DOHH2 (cell line): Measurements from ENCODE around the gene LRIG2.
"Not testable (repeated sequence)": the region's sequence is repeated elsewhere in the genome, so short reads cannot be mapped to it uniquely, and the experiment has no call there.

ENCODE experiments used
- H3F3A ChIP-seq: fragments of 200-600 bp; sonication (generic), shearing (Covaris generic); 2 replicates; pipeline ENCODE4 v1.6.0; 2016; ENCODE audit warnings: antibody characterized with exemption, mild to moderate bottlenecking; ENCODE audit not compliant: control insufficient read depth, insufficient read depth
- H3K27ac ChIP-seq: fragments of 200-600 bp; sonication (generic); 2 replicates; pipeline ENCODE4 v1.5.1; 2014; ENCODE audit warnings: low read depth, mild to moderate bottlenecking, low read length, moderate library complexity
- H3K27me3 ChIP-seq: fragments of 200-600 bp; sonication (generic); 2 replicates; pipeline ENCODE4 v1.6.1; 2014; ENCODE audit warnings: mild to moderate bottlenecking, low read length, mixed read lengths; ENCODE audit not compliant: control insufficient read depth
- H3K36me3 ChIP-seq: fragments of 200-600 bp; sonication (generic); 2 replicates; pipeline ENCODE4 v1.6.1; 2014; ENCODE audit warnings: mild to moderate bottlenecking, low read length, moderate library complexity, mixed read lengths; ENCODE audit not compliant: control insufficient read depth
- H3K4me1 ChIP-seq: fragments of 200-600 bp; sonication (generic); 2 replicates; pipeline ENCODE4 v1.6.1; 2014; ENCODE audit warnings: mild to moderate bottlenecking, low read length, mixed read lengths; ENCODE audit not compliant: control insufficient read depth
- H3K4me2 ChIP-seq: fragments of 200-600 bp; sonication (generic); 2 replicates; pipeline ENCODE4 v1.6.0; 2014; ENCODE audit warnings: mild to moderate bottlenecking, low read length, moderate library complexity
- H3K4me3 ChIP-seq: fragments of 200-600 bp; sonication (generic); 2 replicates; pipeline ENCODE4 v1.5.1; 2014; ENCODE audit warnings: mild to moderate bottlenecking, low read length, mixed read lengths
- H3K79me2 ChIP-seq: fragments of 200-600 bp; sonication (generic); 2 replicates; pipeline ENCODE4 v1.6.1; 2014; ENCODE audit warnings: mild to moderate bottlenecking, low read length, mixed read lengths; ENCODE audit not compliant: control insufficient read depth
- H3K9me2 ChIP-seq: fragments of 200-600 bp; sonication (generic); replicated peaks from 2 replicates; pipeline ENCODE4 v1.6.1; 2014; ENCODE audit warnings: mild to moderate bottlenecking, low read length, mixed read lengths; ENCODE audit not compliant: control insufficient read depth
- H3K9me3 ChIP-seq: fragments of 200-600 bp; sonication (generic); 2 replicates; pipeline ENCODE4 v1.6.1; 2014; ENCODE audit warnings: antibody characterized with exemption, low read length, mixed read lengths; ENCODE audit not compliant: control insufficient read depth, insufficient read depth
- H4K20me1 ChIP-seq: fragments of 200-600 bp; sonication (generic); 2 replicates; pipeline ENCODE4 v1.6.0; 2014; ENCODE audit warnings: low read depth, mild to moderate bottlenecking, antibody characterized with exemption, low read length, moderate library complexity; ENCODE audit not compliant: control insufficient read depth, insufficient read depth
- CTCF ChIP-seq: fragments of 200-600 bp; sonication (generic); IDR thresholded peaks from one replicate; pipeline ENCODE4 v1.5.1; 2014; ENCODE audit warnings: antibody characterized with exemption, mild to moderate bottlenecking, low read depth, low read length; ENCODE audit not compliant: poor library complexity, severe bottlenecking
- EZH2phosphoT487 ChIP-seq: fragments of 200-600 bp; sonication (generic); IDR thresholded peaks from 2 replicates; pipeline ENCODE4 v1.6.1; 2017; ENCODE audit warnings: borderline replicate concordance, mild to moderate bottlenecking, antibody characterized with exemption, low read length, moderate library complexity, mixed read lengths

Gene LRIG2

GRCh38 chr1:113073479-113073950 is 517 bp downstream of the LRIG2 start:
- Histone ChIP-seq H4K20me1 (no peaks in the 10 kb centered on the region), H3K36me3 (peaks cover 20% of the 10 kb centered on the region), H3F3A (0 out of 2 replicates have a peak, but pooled peaks cover 3% of the 10 kb centered on the region), H3K9me2 (no peaks in the 10 kb centered on the region), H3K4me1 (peaks cover 14% of the 10 kb centered on the region), H3K27me3 (no peaks in the 10 kb centered on the region), H3K4me2 (peak overlapping the region; percentile 71), H3K27ac (peak overlapping the region; percentile 73), H3K9me3 (no peaks in the 10 kb centered on the region), H3K4me3 (peak overlapping the region; percentile 96), H3K79me2 (peaks cover 48% of the 10 kb centered on the region)
- TF ChIP-seq EZH2phosphoT487 (no peak), CTCF (peak; percentile 38)

GRCh38 chr1:113074237-113074636 is 1.2 kb downstream of the LRIG2 start:
- 0 out of 2 replicates have a peak, but pooled peaks cover 3% of the 10 kb centered on the region for H3F3A ChIP-seq
- H3K4me3 ChIP-seq, result peak overlapping the region; percentile 96
- H3K4me1 ChIP-seq, result peaks cover 14% of the 10 kb centered on the region
- H3K36me3 ChIP-seq, result peaks cover 21% of the 10 kb centered on the region
- H3K27me3 ChIP-seq, result no peaks in the 10 kb centered on the region
- H3K79me2 ChIP-seq, result peaks cover 54% of the 10 kb centered on the region
- no peaks in the 10 kb centered on the region for H3K9me2 ChIP-seq
- H3K9me3 ChIP-seq, result no peaks in the 10 kb centered on the region
- no peaks in the 10 kb centered on the region for H4K20me1 ChIP-seq
- H3K4me2 ChIP-seq, result peak overlapping the region; percentile 71
- TF ChIP-seq CTCF (no peak), EZH2phosphoT487 (no peak)
- H3K27ac ChIP-seq, result no peak overlapping the region

GRCh38 chr1:113077978-113078377 is 5.0 kb downstream of the LRIG2 start:
- not testable (repeated sequence) for H3K9me3 ChIP-seq, H3K27ac ChIP-seq, H3K27me3 ChIP-seq, H3K4me2 ChIP-seq, H3K4me1 ChIP-seq, H3K9me2 ChIP-seq, H3F3A ChIP-seq, H4K20me1 ChIP-seq, H3K4me3 ChIP-seq
- Histone ChIP-seq H3K36me3 (peaks cover 24% of the 10 kb centered on the region), H3K79me2 (peaks cover 79% of the 10 kb centered on the region)

- H3K27ac ChIP-seq, result no peak overlapping the region
- peaks cover 8% of the 10 kb centered on the region; the same call in 1 of the 2 replicates for H3K36me3 ChIP-seq
- H3K9me2 ChIP-seq, result no peaks in the 10 kb centered on the region
- H3K4me2 ChIP-seq, result no peak overlapping the region
- no peak overlapping the region for H3K4me3 ChIP-seq
- no peak for TF ChIP-seq CTCF
- TF ChIP-seq EZH2phosphoT487, result no peak
- no peaks in the 10 kb centered on the region for H3K9me3 ChIP-seq
- H3K4me1 ChIP-seq, result no peaks in the 10 kb centered on the region
- no peaks in the 10 kb centered on the region for H3K27me3 ChIP-seq
- peaks cover 4% of the 10 kb centered on the region; the same call in 1 of the 2 replicates for H4K20me1 ChIP-seq
- H3F3A ChIP-seq, result no peaks in the 10 kb centered on the region
- H3K79me2 ChIP-seq, result peaks cover 62% of the 10 kb centered on the region
These were observed 13.5 kb downstream of the LRIG2 start for GRCh38 chr1:113086541-113086940.
